OCI-LY7 (cell line): ENCODE measurements around the gene ATR. TPM values are rescaled to one million over a fixed set of nuclear protein-coding genes. Genes with fewer than 3 reads are reported as not detected.

Experiments
- BruUV-seq: library from RNA; stranded (reverse); fragments of 400-500 nt; replicated peaks from 2 replicates; lab custom pipeline; 2021; lab: Mats Ljungman, UMichigan
- CTCF ChIA-PET: fragments of 300-600 bp; sonication (Branson Sonifier 250); formaldehyde crosslinking; loops from one replicate; lab custom pipeline; 2022; ENCODE audit warnings: antibody characterized with exemption; ENCODE audit not compliant: unreplicated experiment; lab: Charles Lee
- POLR2A ChIA-PET: fragments of 300-600 bp; sonication (Branson Sonifier 250); formaldehyde crosslinking; loops from one replicate; lab custom pipeline; 2022; ENCODE audit warnings: antibody characterized with exemption; lab: Charles Lee
- DNase-seq: peaks from one replicate; pipeline ENCODE4 v3.0.0-alpha.2; 2015; ENCODE audit warnings: low spot score
- H2AFZ ChIP-seq: fragments of 200-600 bp; sonication (generic), shearing (Covaris generic); 2 replicates; pipeline ENCODE4 v1.6.1; 2014; ENCODE audit warnings: mild to moderate bottlenecking, antibody characterized with exemption, low read length, moderate library complexity
- H3K27ac ChIP-seq: fragments of 200-600 bp; sonication (generic); 2 replicates; pipeline ENCODE4 v1.5.1; 2014; ENCODE audit warnings: mixed run types, low read depth, mild to moderate bottlenecking, moderate library complexity, low read length, inconsistent platforms; ENCODE audit not compliant: poor library complexity, severe bottlenecking
- H3K36me3 ChIP-seq: fragments of 200-600 bp; sonication (generic); 2 replicates; pipeline ENCODE4 v1.6.1; 2014; ENCODE audit warnings: mild to moderate bottlenecking, antibody characterized with exemption, low read length, moderate library complexity, mixed read lengths; ENCODE audit not compliant: insufficient read depth
- H3K4me1 ChIP-seq: fragments of 200-600 bp; sonication (generic); 2 replicates; pipeline ENCODE4 v1.5.1; 2014; ENCODE audit warnings: mild to moderate bottlenecking, low read length; ENCODE audit not compliant: insufficient read depth, poor library complexity, severe bottlenecking
- H3K4me2 ChIP-seq: fragments of 200-600 bp; sonication (generic); 2 replicates; pipeline ENCODE4 v1.6.1; 2014; ENCODE audit warnings: mild to moderate bottlenecking, low read length
- H3K4me3 ChIP-seq: fragments of 200-600 bp; sonication (generic); 2 replicates; pipeline ENCODE4 v1.5.1; 2014; ENCODE audit warnings: mild to moderate bottlenecking, low read depth, low read length; ENCODE audit not compliant: poor library complexity, severe bottlenecking
- H3K79me2 ChIP-seq: fragments of 200-600 bp; sonication (generic); 2 replicates; pipeline ENCODE4 v1.6.1; 2016; ENCODE audit warnings: low read depth, mild to moderate bottlenecking, low read length, moderate library complexity, mixed read lengths; ENCODE audit not compliant: insufficient read depth
- H3K9me2 ChIP-seq: fragments of 200-600 bp; sonication (generic); 2 replicates; pipeline ENCODE4 v1.6.1; 2016; ENCODE audit warnings: mild to moderate bottlenecking, low read length, mixed read lengths; ENCODE audit not compliant: insufficient read depth
- H3K9me3 ChIP-seq: fragments of 200-600 bp; sonication (generic); 2 replicates; pipeline ENCODE4 v1.6.1; 2014; ENCODE audit warnings: mild to moderate bottlenecking, mixed run types, low read length, mixed read lengths
- H4K20me1 ChIP-seq: fragments of 200-600 bp; sonication (generic); 2 replicates; pipeline ENCODE4 v1.6.1; 2014; ENCODE audit warnings: mild to moderate bottlenecking, antibody characterized with exemption, low read length, moderate library complexity, mixed read lengths; ENCODE audit not compliant: insufficient read depth
- EZH2phosphoT487 ChIP-seq: fragments of 200-600 bp; sonication (generic); IDR thresholded peaks from 2 replicates; pipeline ENCODE4 v1.6.1; 2018; ENCODE audit warnings: low read depth, borderline replicate concordance, mild to moderate bottlenecking, mixed run types, antibody characterized with exemption, low read length, moderate library complexity, mixed read lengths
- intact Hi-C: fragments of 100-400 bp; cut with micrococcal nuclease; formaldehyde crosslinking; loops from one replicate; pipeline ENCODE4 v1.10.0; 2022; ENCODE audit not compliant: unreplicated experiment
- total RNA-seq, 2 experiments: library from RNA; depleted of rRNA in 1 of 2; stranded (reverse); fragments of >200 nt in 1 of 2; shearing (Covaris generic) in 1 of 2; gene quantifications; 2 replicates each; pipeline ENCODE4 v1.2.3, GENCODE V29; 2014 to 2022
- TF ChIP-seq, protein P1 (sequence below): fragments of 200-600 bp; sonication (generic); conservative IDR thresholded peaks from 2 replicates; pipeline ENCODE4 v1.5.1; 2014; ENCODE audit warnings: mild to moderate bottlenecking, antibody characterized with exemption, low read length, moderate library complexity, mixed read lengths

The ATR gene
- total RNA-seq, 2 experiments from 2014 or later, result 27.1 to 49.5 TPM

DNA sequence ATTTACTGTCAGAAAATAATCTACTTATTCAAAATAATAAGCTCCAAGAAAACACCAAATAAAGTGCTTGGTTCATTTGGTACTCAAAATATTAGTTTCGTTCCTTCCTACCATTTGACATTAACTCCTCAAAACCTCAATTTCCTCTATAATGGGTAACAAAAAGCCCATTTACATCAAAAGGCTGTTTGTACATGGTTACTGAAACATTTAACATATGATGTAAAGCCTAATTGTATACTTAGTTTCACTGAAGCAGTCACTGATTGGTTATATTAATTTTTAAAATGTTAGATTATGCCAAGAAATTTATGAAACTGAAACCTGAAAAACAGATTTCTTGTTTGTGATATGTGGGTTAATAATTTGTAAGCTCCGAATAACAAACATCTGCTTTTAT is 145.4 kb downstream of the ATR start:
- Histone ChIP-seq H3K79me2 (peaks cover 35% of the 10 kb centered on the region; the same call in 1 of the 2 replicates), H4K20me1 (no peaks in the 10 kb centered on the region), H2AFZ (no peak overlapping the region), H3K4me1 (no peaks in the 10 kb centered on the region), H3K4me2 (no peak overlapping the region), H3K4me3 (no peak overlapping the region), H3K27ac (no peak overlapping the region), H3K9me3 (no peaks in the 10 kb centered on the region), H3K36me3 (peaks cover 44% of the 10 kb centered on the region), H3K9me2 (no peaks in the 10 kb centered on the region)
- ChIA-PET CTCF (no interaction called here), POLR2A (interaction anchor here (1.1 kb wide), 1 partner anchor 13 kb away, joined by 4 read pairs; no protein-coding TSS in a partner anchor)
- no peak for TF ChIP-seq EZH2phosphoT487
- no TSS peak for BruUV-seq
- intact Hi-C loops, result no loop called here
- DNase-seq, result no peak

DNA sequence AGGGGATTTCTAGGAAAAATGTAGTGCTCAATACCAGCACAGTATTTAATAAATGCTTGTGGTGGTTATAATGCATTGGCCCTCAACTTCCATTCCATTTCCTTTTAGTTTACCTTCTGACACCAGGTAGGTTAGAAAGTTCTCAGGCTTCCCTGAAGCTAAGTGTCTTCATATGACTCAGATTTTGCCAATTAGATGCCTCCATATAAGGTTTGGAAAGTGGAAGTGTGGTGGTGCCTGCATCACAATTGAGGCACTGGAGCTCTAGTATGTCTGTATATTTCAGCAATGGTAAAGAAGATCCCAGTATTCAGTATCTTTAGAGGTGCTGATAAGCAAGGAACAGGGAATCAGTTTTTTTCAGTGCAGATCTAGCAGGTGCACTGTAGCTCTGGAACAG is 149.0 kb downstream of the ATR start:
- TF ChIP-seq, protein P1, sequence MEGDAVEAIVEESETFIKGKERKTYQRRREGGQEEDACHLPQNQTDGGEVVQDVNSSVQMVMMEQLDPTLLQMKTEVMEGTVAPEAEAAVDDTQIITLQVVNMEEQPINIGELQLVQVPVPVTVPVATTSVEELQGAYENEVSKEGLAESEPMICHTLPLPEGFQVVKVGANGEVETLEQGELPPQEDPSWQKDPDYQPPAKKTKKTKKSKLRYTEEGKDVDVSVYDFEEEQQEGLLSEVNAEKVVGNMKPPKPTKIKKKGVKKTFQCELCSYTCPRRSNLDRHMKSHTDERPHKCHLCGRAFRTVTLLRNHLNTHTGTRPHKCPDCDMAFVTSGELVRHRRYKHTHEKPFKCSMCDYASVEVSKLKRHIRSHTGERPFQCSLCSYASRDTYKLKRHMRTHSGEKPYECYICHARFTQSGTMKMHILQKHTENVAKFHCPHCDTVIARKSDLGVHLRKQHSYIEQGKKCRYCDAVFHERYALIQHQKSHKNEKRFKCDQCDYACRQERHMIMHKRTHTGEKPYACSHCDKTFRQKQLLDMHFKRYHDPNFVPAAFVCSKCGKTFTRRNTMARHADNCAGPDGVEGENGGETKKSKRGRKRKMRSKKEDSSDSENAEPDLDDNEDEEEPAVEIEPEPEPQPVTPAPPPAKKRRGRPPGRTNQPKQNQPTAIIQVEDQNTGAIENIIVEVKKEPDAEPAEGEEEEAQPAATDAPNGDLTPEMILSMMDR, result no peak
- no peak for TF ChIP-seq EZH2phosphoT487
- Histone ChIP-seq H2AFZ (no peak overlapping the region), H3K4me2 (no peak overlapping the region), H3K27ac (no peak overlapping the region), H3K79me2 (peaks cover 16% of the 10 kb centered on the region; the same call in 1 of the 2 replicates), H4K20me1 (no peaks in the 10 kb centered on the region), H3K9me3 (no peaks in the 10 kb centered on the region), H3K4me3 (no peak overlapping the region), H3K4me1 (no peaks in the 10 kb centered on the region), H3K36me3 (peaks cover 48% of the 10 kb centered on the region), H3K9me2 (no peaks in the 10 kb centered on the region)
- POLR2A ChIA-PET, result interaction anchor here (0.6 to 1.1 kb wide), 3 partner anchors 13 to 578 kb away, joined by 3 to 7 read pairs (median 3); no protein-coding TSS in a partner anchor
- CTCF ChIA-PET, result no interaction called here
- intact Hi-C loops, result no loop called here
- DNase-seq, result no peak
- no TSS peak for BruUV-seq

DNA sequence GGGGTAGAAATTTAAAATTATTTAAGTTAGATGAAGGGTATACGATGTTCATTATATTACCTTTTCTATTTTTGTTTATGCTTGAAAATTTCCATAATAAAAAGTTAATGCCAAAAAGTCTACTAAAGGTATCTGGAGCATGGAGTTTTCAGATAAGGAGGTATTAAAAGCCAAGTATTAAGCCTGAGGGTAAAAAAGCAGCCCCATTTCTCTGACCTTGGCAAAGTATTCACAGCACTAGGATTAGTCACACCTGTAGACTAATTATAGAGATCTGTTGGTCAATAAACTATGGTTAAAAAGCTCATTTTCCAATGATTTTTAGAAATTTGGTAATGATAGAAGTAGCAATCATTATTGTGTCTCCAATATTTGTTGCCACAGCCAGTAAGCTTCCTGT is 153.8 kb downstream of the ATR start:
- POLR2A ChIA-PET, result interaction anchor here (1.1 to 1.3 kb wide), 2 partner anchors 13 kb away, joined by 3 to 4 read pairs; no protein-coding TSS in a partner anchor
- CTCF ChIA-PET, result interaction anchor here (0.5 kb wide), 1 partner anchor 659 kb away, joined by 3 read pairs; no protein-coding TSS in a partner anchor
- intact Hi-C loops, result no loop called here

More for the DNA sequence above, 153.8 kb downstream of the ATR start:
- Histone ChIP-seq H3K9me2 (no peaks in the 10 kb centered on the region), H3K27ac (no peak overlapping the region), H3K79me2 (no peaks in the 10 kb centered on the region), H2AFZ (no peak overlapping the region), H3K4me2 (no peak overlapping the region), H3K36me3 (peaks cover 60% of the 10 kb centered on the region), H3K9me3 (no peaks in the 10 kb centered on the region), H3K4me3 (no peak overlapping the region), H4K20me1 (no peaks in the 10 kb centered on the region), H3K4me1 (no peaks in the 10 kb centered on the region)
- TF ChIP-seq, protein P1, result no peak
- no peak for TF ChIP-seq EZH2phosphoT487
- BruUV-seq, result no TSS peak
- no peak for DNase-seq
